ENCODE data around the gene NKIRAS2. TPM values are rescaled to one million over a fixed set of nuclear protein-coding genes. Genes with fewer than 3 reads are reported as not detected.

NKIRAS2 gene
- total RNA-seq, 1 experiment from 2014 or later, result 22.4 TPM

- H3K9me3 ChIP-seq (ENCODE audit: control insufficient read depth, insufficient read depth, low read depth, low read length), result no peaks in the 10 kb centered on the region
- H3K4me1 ChIP-seq (ENCODE audit: control insufficient read depth, insufficient read depth, low read length), result no peaks in the 10 kb centered on the region
- no TSS peak for BruUV-seq (replicated peaks)
- DNase-seq (ENCODE audit: low read depth, low spot score), result no peak
- no peak for ATAC-seq
- intact Hi-C loops (cut with micrococcal nuclease; ENCODE audit: unreplicated experiment) (no loop called here), in situ Hi-C loops (cut with HindIII; ENCODE audit: low pct_unique_long_range_greater_than_20kb, low sequenced_read_pairs) (no loop called here)
- peaks cover 9% of the 10 kb centered on the region for H3K36me3 ChIP-seq (ENCODE audit: control insufficient read depth, insufficient read depth, low read length)
- TF ChIP-seq SIN3A (IDR thresholded peaks at IDR 0.05; ENCODE audit: borderline replicate concordance, insufficient read depth, low read depth, low read length), result no peak
- no peak for TF ChIP-seq POLR2AphosphoS5 (IDR thresholded peaks at IDR 0.05; ENCODE audit: low read depth, low read length)
- no peak for TF ChIP-seq TCF7L2 (IDR thresholded peaks at IDR 0.05; ENCODE audit: low read depth, low read length)
- no peak for TF ChIP-seq CTCF (IDR thresholded peaks at IDR 0.05)
- no peak for TF ChIP-seq REST (IDR thresholded peaks at IDR 0.05; ENCODE audit: insufficient read depth in 1 of 2, low read depth in 2 of 2, low read length in 1 of 2)
- H3K27ac ChIP-seq (ENCODE audit: low read length), result no peak overlapping the region
- H3K27me3 ChIP-seq (ENCODE audit: control insufficient read depth, insufficient read depth, low read length), result no peaks in the 10 kb centered on the region
- POLR2A ChIA-PET, result no interaction called here
- H3K4me3 ChIP-seq (ENCODE audit: low read depth in 2 of 2, low read length in 2 of 2), result no peak overlapping the region
- CTCF ChIA-PET, result no interaction called here
Observed at GRCh38 chr17:41989702-41990419, 30.0 kb upstream of the NKIRAS2 start.

- no peak overlapping the region for H3K27ac ChIP-seq (ENCODE audit: low read length)
- in situ Hi-C loops (cut with HindIII; ENCODE audit: low pct_unique_long_range_greater_than_20kb, low sequenced_read_pairs), result no loop called here
- no peaks in the 10 kb centered on the region for H3K9me3 ChIP-seq (ENCODE audit: control insufficient read depth, insufficient read depth, low read depth, low read length)
- intact Hi-C loops (cut with micrococcal nuclease; ENCODE audit: unreplicated experiment), result no loop called here
- H3K27me3 ChIP-seq (ENCODE audit: control insufficient read depth, insufficient read depth, low read length), result no peaks in the 10 kb centered on the region
- DNase-seq (ENCODE audit: low read depth, low spot score) (no peak), ATAC-seq (no peak)
- no peak for TF ChIP-seq REST (IDR thresholded peaks at IDR 0.05; ENCODE audit: insufficient read depth in 1 of 2, low read depth in 2 of 2, low read length in 1 of 2)
- TF ChIP-seq SIN3A (IDR thresholded peaks at IDR 0.05; ENCODE audit: borderline replicate concordance, insufficient read depth, low read depth, low read length), result no peak
- no peak for TF ChIP-seq CTCF (IDR thresholded peaks at IDR 0.05)
- no peak for TF ChIP-seq POLR2AphosphoS5 (IDR thresholded peaks at IDR 0.05; ENCODE audit: low read depth, low read length)
- TF ChIP-seq TCF7L2 (IDR thresholded peaks at IDR 0.05; ENCODE audit: low read depth, low read length), result no peak
- ChIA-PET CTCF (no interaction called here), POLR2A (no interaction called here)
- peaks cover 11% of the 10 kb centered on the region; the same call in 1 of the 2 replicates for H3K36me3 ChIP-seq (ENCODE audit: control insufficient read depth, insufficient read depth, low read length)
- no TSS peak for BruUV-seq (replicated peaks)
- H3K4me3 ChIP-seq (ENCODE audit: low read depth in 2 of 2, low read length in 2 of 2), result no peak overlapping the region
- H3K4me1 ChIP-seq (ENCODE audit: control insufficient read depth, insufficient read depth, low read length), result no peaks in the 10 kb centered on the region
Observed at GRCh38 chr17:41992576-41992975, 27.3 kb upstream of the NKIRAS2 start.
